ENCODE results near the gene MDH1. TPM values are rescaled to one million over a fixed set of nuclear protein-coding genes. Genes with fewer than 3 reads are reported as not detected.
A peak's percentile ranks its signal among the peaks of the same experiment; 100 is the strongest.

MDH1 gene
- total RNA-seq, 1 donor from 2014 or later: 209 TPM

DNA sequence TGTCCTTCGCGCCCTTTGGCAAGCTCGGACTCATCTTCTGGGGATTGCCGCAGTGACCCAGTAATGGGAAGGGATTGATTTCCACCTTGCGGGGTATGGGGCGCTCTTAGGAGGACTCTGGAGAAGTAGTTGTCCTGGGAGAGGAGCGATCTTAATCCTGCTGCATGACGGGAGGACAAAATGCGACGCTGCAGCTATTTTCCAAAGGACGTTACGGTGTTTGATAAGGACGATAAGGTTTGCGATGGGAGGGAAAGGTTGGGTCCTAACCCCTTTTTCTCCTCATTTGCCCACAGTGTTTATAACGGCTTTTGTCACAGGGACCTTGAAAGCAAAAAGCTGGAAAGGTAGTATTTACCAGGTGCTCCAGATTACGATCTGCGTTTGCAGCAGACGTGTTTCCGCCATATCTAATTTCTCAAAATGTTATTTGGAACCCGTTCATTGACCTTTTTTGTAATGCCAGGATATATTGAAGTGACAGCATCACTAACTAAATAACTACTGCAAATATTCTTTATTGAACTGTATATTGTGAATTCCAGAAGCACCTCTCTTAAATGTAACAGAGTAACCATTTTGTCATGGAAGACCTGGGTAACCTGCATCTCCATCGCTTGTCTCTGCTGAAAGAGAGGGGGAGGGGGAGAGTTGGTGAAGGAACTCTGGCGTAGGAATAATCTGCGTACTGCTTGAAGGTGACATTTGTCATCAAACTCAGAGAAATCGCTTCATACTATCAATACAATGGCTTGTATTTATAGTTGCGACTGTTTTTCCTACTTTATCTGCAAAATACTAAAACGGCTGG, 590 bp downstream of the MDH1 start:
- peak overlapping the region; percentile 83 for H3K4me3 ChIP-seq (ENCODE audit: low read depth, low read length)
- no peak for DNase-seq (ENCODE audit: low read depth)
- TF ChIP-seq CTCF (conservative IDR thresholded peaks at IDR 0.05; ENCODE audit: low read depth, low read length): no peak

DNA sequence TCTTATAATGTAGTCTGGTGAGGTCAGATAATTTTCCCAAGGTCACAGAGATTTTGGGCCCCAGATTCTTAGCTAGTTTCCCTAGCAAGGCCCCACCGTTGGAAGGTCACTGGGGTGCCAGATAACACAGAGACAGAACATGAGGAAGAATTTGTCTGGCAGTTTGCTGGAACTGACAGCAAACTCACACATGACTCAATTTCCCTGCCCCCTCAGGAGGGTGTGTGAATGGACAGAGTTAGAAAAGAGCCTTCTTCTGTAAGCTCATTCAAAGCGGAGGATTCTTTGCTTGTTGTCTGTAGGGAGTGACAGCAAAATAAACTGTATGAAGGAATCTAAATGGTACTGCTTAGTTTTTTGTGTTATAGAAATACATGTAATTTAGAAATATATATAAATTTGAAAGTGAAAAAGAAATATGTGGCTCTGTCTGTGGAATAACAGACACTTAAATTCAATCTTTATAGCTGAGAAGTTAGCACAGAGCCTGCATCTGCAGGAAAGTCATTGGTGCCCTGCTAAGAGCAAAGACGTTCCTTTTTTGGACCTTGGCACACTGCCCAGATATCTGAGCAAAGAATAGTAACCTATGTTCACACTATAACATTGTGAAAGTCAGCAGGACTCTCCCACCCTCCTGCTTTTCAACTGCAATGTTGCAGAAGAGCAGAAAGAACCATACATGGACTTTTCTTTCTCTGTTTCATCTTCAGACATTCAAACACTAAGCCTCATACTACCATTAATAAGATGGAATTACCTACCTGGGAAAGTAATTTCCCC, 2.1 kb downstream of the MDH1 start:
- no peak for TF ChIP-seq CTCF (conservative IDR thresholded peaks at IDR 0.05; ENCODE audit: low read depth, low read length)
- H3K4me3 ChIP-seq (ENCODE audit: low read depth, low read length): no peak overlapping the region
- DNase-seq (ENCODE audit: low read depth): no peak

GRCh38 chr2:63591566-63592175, 2.9 kb downstream of the MDH1 start:
- TF ChIP-seq CTCF (conservative IDR thresholded peaks at IDR 0.05; ENCODE audit: low read depth, low read length): no peak
- no peak for DNase-seq (ENCODE audit: low read depth)
- no peak overlapping the region for H3K4me3 ChIP-seq (ENCODE audit: low read depth, low read length)

GRCh38 chr2:63594660-63595059, 5.9 kb downstream of the MDH1 start:
- no peak for DNase-seq (ENCODE audit: low read depth)
- no peak overlapping the region for H3K4me3 ChIP-seq (ENCODE audit: low read depth, low read length)
- peak; percentile 40 for TF ChIP-seq CTCF (conservative IDR thresholded peaks at IDR 0.05; ENCODE audit: low read depth, low read length)

- no peak overlapping the region for H3K4me3 ChIP-seq (ENCODE audit: low read depth, low read length)
- no peak for DNase-seq (ENCODE audit: low read depth)
- no peak for TF ChIP-seq CTCF (conservative IDR thresholded peaks at IDR 0.05; ENCODE audit: low read depth, low read length)
These were observed 7.7 kb downstream of the MDH1 start for GRCh38 chr2:63596401-63596883.

DNA sequence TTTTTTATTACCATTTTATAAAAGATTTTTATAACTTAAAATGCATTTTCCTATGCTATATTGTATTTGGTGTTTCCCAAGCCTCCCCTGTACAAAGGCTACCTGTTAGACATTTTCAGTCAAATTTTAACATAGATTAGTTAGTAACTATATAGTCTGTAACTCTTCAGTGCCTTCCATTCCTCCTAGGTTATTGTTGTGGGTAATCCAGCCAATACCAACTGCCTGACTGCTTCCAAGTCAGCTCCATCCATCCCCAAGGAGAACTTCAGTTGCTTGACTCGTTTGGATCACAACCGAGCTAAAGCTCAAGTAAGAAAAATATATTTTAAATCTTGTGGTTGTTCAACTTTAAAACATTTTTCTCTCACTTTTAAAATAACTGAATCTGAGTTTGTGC, 10.2 kb downstream of the MDH1 start:
- DNase-seq (ENCODE audit: low read depth): peak; percentile 43
- no peak overlapping the region for H3K4me3 ChIP-seq (ENCODE audit: low read depth, low read length)
- no peak for TF ChIP-seq CTCF (conservative IDR thresholded peaks at IDR 0.05; ENCODE audit: low read depth, low read length)

Measured in epithelial cell of proximal tubule (primary cell).